Measurements from ENCODE around the gene TWF1.
A peak's percentile ranks its signal among the peaks of the same experiment; 100 is the strongest.
"Not testable (repeated sequence)": the region's sequence is repeated elsewhere in the genome, so short reads cannot be mapped to it uniquely, and the experiment has no call there.

TWF1 gene

GRCh38 chr12:43805860-43806736, at the start of gene TWF1:
TWF1 (minus strand) TSS chr12:43806317; CDS start chr12:43806245, 72 bp downstream.
- DNase-seq (ENCODE audit: low read depth in 2 of 3, low spot score in 1 of 3): peak; percentile 72 to 82 (median 73)

GRCh38 chr12:43852744-43853143, 46.6 kb upstream of the TWF1 start:
- DNase-seq (ENCODE audit: low read depth in 2 of 3, low spot score in 1 of 3): no peak

GRCh38 chr12:43848786-43849185, 42.7 kb upstream of the TWF1 start:
- no peak for DNase-seq (ENCODE audit: low read depth in 2 of 3, low spot score in 1 of 3)

- no peak for DNase-seq (ENCODE audit: low read depth in 2 of 3, low spot score in 1 of 3)
These were observed 42.0 kb upstream of the TWF1 start for GRCh38 chr12:43848226-43848507.

- DNase-seq (ENCODE audit: low read depth in 2 of 3, low spot score in 1 of 3): not testable (repeated sequence)
These were observed 41.5 kb upstream of the TWF1 start for GRCh38 chr12:43847425-43848225.

- DNase-seq (ENCODE audit: low read depth in 2 of 3, low spot score in 1 of 3): no peak
These were observed 36.1 kb upstream of the TWF1 start for GRCh38 chr12:43842259-43842658.

- DNase-seq (ENCODE audit: low read depth in 2 of 3, low spot score in 1 of 3): no peak
These were observed 35.1 kb upstream of the TWF1 start for GRCh38 chr12:43841253-43841652.

- DNase-seq (ENCODE audit: low read depth in 2 of 3, low spot score in 1 of 3): no peak
These were observed 34.2 kb upstream of the TWF1 start for GRCh38 chr12:43840338-43840737.

GRCh38 chr12:43836475-43836989, 30.4 kb upstream of the TWF1 start:
- DNase-seq (ENCODE audit: low read depth in 2 of 3, low spot score in 1 of 3): peak in 1 of 3 donors; percentile 11

GRCh38 chr12:43835656-43836474, 29.7 kb upstream of the TWF1 start, which contains the start of gene TMEM117:
TMEM117 (plus strand) TSS chr12:43836081.
- DNase-seq (ENCODE audit: low read depth in 2 of 3, low spot score in 1 of 3): peak; percentile 13 to 46 (median 14)

- DNase-seq (ENCODE audit: low read depth in 2 of 3, low spot score in 1 of 3): no peak
These were observed 29.1 kb upstream of the TWF1 start for GRCh38 chr12:43835264-43835655.

GRCh38 chr12:43832463-43833168, 26.5 kb upstream of the TWF1 start:
- DNase-seq (ENCODE audit: low read depth in 2 of 3, low spot score in 1 of 3): no peak

GRCh38 chr12:43827093-43827492, 21.0 kb upstream of the TWF1 start:
- no peak for DNase-seq (ENCODE audit: low read depth in 2 of 3, low spot score in 1 of 3)

GRCh38 chr12:43826681-43827080, 20.6 kb upstream of the TWF1 start:
- DNase-seq (ENCODE audit: low read depth in 2 of 3, low spot score in 1 of 3): no peak

- no peak for DNase-seq (ENCODE audit: low read depth in 2 of 3, low spot score in 1 of 3)
These were observed 18.2 kb upstream of the TWF1 start for GRCh38 chr12:43824207-43824775.

- DNase-seq (ENCODE audit: low read depth in 2 of 3, low spot score in 1 of 3): no peak
These were observed 10.1 kb upstream of the TWF1 start for GRCh38 chr12:43816168-43816567.

GRCh38 chr12:43815416-43815815, 9.3 kb upstream of the TWF1 start:
- no peak for DNase-seq (ENCODE audit: low read depth in 2 of 3, low spot score in 1 of 3)

GRCh38 chr12:43812926-43813325, 6.8 kb upstream of the TWF1 start:
- DNase-seq (ENCODE audit: low read depth in 2 of 3, low spot score in 1 of 3): no peak

GRCh38 chr12:43812057-43812456, 5.9 kb upstream of the TWF1 start:
- no peak for DNase-seq (ENCODE audit: low read depth in 2 of 3, low spot score in 1 of 3)

GRCh38 chr12:43807386-43807785, 1.3 kb upstream of the TWF1 start:
- DNase-seq (ENCODE audit: low read depth in 2 of 3, low spot score in 1 of 3): no peak

All from stimulated activated CD4-positive, alpha-beta T cell treated with anti-CD3 and anti-CD28 coated beads, Interleukin-12 subunit alpha, Interleukin-12 subunit beta, amount 100 ng/mL, for 48 hours (primary cell).